Middle frontal gyrus (tissue), 1 donor: ENCODE results near the gene INPP5J.
"Not testable (repeated sequence)": the region's sequence is repeated elsewhere in the genome, so short reads cannot be mapped to it uniquely, and the experiment has no call there.

Source experiments
- DNase-seq: peaks from one replicate; pipeline ENCODE4 v3.0.0-alpha.2; 2015; ENCODE audit warnings: low spot score; ENCODE audit errors: extremely low spot score

INPP5J gene

GRCh38 chr22:31143537-31143936, 20.8 kb downstream of the INPP5J start:
- DNase-seq, result no peak

GRCh38 chr22:31144223-31144622, 21.5 kb downstream of the INPP5J start:
- DNase-seq, result no peak

GRCh38 chr22:31148488-31148887, 25.7 kb downstream of the INPP5J start:
- DNase-seq, result no peak

- DNase-seq, result peak; percentile 56
These were observed 26.3 kb downstream of the INPP5J start for GRCh38 chr22:31148953-31149627.

- no peak for DNase-seq
These were observed 27.8 kb downstream of the INPP5J start for GRCh38 chr22:31150615-31151014.

GRCh38 chr22:31151872-31152271, 29.1 kb downstream of the INPP5J start:
- DNase-seq, result no peak

GRCh38 chr22:31153357-31153756, 30.6 kb downstream of the INPP5J start:
- no peak for DNase-seq

- no peak for DNase-seq
These were observed 32.2 kb downstream of the INPP5J start for GRCh38 chr22:31154975-31155374.

GRCh38 chr22:31155422-31155821, 32.7 kb downstream of the INPP5J start:
- DNase-seq, result no peak

GRCh38 chr22:31160328-31160978, 37.7 kb downstream of the INPP5J start:
- DNase-seq, result no peak

GRCh38 chr22:31161386-31161785, 38.6 kb downstream of the INPP5J start:
- DNase-seq, result no peak

- DNase-seq, result no peak
These were observed 39.4 kb downstream of the INPP5J start for GRCh38 chr22:31162015-31162765.

GRCh38 chr22:31170971-31171370, 48.2 kb downstream of the INPP5J start:
- DNase-seq, result no peak

GRCh38 chr22:31171734-31172133, 49.0 kb downstream of the INPP5J start:
- not testable (repeated sequence) for DNase-seq

- DNase-seq, result no peak
These were observed 50.8 kb downstream of the INPP5J start for GRCh38 chr22:31173386-31174145.

- no peak for DNase-seq
These were observed 54.2 kb downstream of the INPP5J start for GRCh38 chr22:31176923-31177322.

- DNase-seq, result no peak
These were observed 54.8 kb downstream of the INPP5J start for GRCh38 chr22:31177420-31178162.

GRCh38 chr22:31178859-31179258, 56.1 kb downstream of the INPP5J start:
- DNase-seq, result no peak

GRCh38 chr22:31179345-31179744, 56.6 kb downstream of the INPP5J start:
- DNase-seq, result no peak

- DNase-seq, result no peak
These were observed 61.2 kb downstream of the INPP5J start for GRCh38 chr22:31184015-31184414.
